Peyer's patch (tissue), 4 donors: Measurements from ENCODE around the gene ZNF804B.

Experiments used
- CTCF ChIP-seq, 6 experiments: fragments of 450-650 bp in 4 of 6; fragments of 200-600 bp in 2 of 6; sonication (generic) in 1 of 6; IDR thresholded peaks; one replicate each; pipeline ENCODE4 v1.5.1; 2017 to 2019; ENCODE audit warnings: antibody characterized with exemption in 6 of 6, mild to moderate bottlenecking in 3 of 6, moderate library complexity in 1 of 6
- POLR2A ChIP-seq, 2 donors: fragments of 450-650 bp; IDR thresholded peaks; one replicate each; pipeline ENCODE4 v1.5.1; 2017; ENCODE audit warnings: antibody characterized with exemption in 2 of 2, mild to moderate bottlenecking in 2 of 2, moderate library complexity in 2 of 2

DNA sequence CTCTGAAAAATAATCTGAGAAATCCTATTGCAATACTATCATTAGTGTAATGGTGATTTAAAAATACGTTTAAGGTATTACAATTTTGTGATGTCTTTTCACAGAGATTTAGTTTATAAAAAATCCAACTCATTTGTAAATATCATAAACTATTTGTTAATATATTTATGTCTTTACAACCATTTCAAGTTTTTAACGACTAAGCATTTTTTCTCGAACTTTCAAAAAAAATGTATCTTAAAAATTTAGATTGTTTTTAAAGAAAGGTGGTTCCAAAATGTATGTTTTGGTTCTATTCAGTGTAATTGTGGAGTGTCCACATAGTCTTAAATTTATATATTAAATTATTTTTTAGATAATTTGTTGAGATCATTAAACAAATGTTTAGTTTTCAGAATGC lies 170.2 kb downstream of the ZNF804B start:
- no peak for TF ChIP-seq POLR2A (IDR thresholded peaks at IDR 0.05)
- no peak for TF ChIP-seq CTCF (IDR thresholded peaks at IDR 0.05)
